LNCaP clone FGC (cell line): ENCODE data around the gene COBLL1.

Source experiments
- DNase-seq: peaks from one replicate; pipeline ENCODE4 v3.0.0-alpha.2; 2011; ENCODE audit warnings: low read depth
- H3K4me3 ChIP-seq: 2 replicates; pipeline ENCODE4 v1.5.1; 2011; ENCODE audit warnings: mild to moderate bottlenecking, low read depth, low read length, control low read depth
- CTCF ChIP-seq: IDR thresholded peaks from 2 replicates; pipeline ENCODE4 v1.5.1; 2012; ENCODE audit warnings: mild to moderate bottlenecking; ENCODE audit not compliant: control insufficient read depth, insufficient read depth; ENCODE audit errors: extremely low read depth

Gene COBLL1

GRCh38 chr2:164841719-164842623 lies at the start of gene COBLL1:
TSS of gene COBLL1 (minus strand) at chr2:164841823. CDS start at chr2:164841196, 627 bp downstream.
- peak within 1 kb of the TSS; percentile 83 for H3K4me3 ChIP-seq
- peak; percentile 82 for TF ChIP-seq CTCF
- DNase-seq, result no peak

- no peak overlapping the region for H3K4me3 ChIP-seq
- DNase-seq, result no peak
- TF ChIP-seq CTCF, result no peak
Observed at GRCh38 chr2:164890544-164890943, 48.9 kb upstream of the COBLL1 start.

- TF ChIP-seq CTCF, result no peak
- DNase-seq, result no peak
- H3K4me3 ChIP-seq, result no peak overlapping the region
Observed at GRCh38 chr2:164888592-164888991, 47.0 kb upstream of the COBLL1 start.

- DNase-seq, result no peak
- H3K4me3 ChIP-seq, result no peak overlapping the region
- TF ChIP-seq CTCF, result no peak
Observed at GRCh38 chr2:164887434-164888144, 46.0 kb upstream of the COBLL1 start.

GRCh38 chr2:164882276-164882675 lies 40.7 kb upstream of the COBLL1 start:
- no peak for TF ChIP-seq CTCF
- DNase-seq, result no peak
- no peak overlapping the region for H3K4me3 ChIP-seq

- no peak overlapping the region for H3K4me3 ChIP-seq
- TF ChIP-seq CTCF, result no peak
- no peak for DNase-seq
Observed at GRCh38 chr2:164881524-164881923, 39.9 kb upstream of the COBLL1 start.
